H9 (cell line): ENCODE results near the gene LRMDA. TPM values are rescaled to one million over a fixed set of nuclear protein-coding genes. Genes with fewer than 3 reads are reported as not detected.

Experiments used
- DNase-seq: peaks from one replicate; pipeline ENCODE4 v3.0.0-alpha.2; 2017
- H2AFZ ChIP-seq: one replicate; pipeline ENCODE4 v1.6.1; 2013; ENCODE audit warnings: mild to moderate bottlenecking, low read length, control low read depth, moderate library complexity
- H2AK5ac ChIP-seq: 2 replicates; pipeline ENCODE4 v1.6.1; 2013; ENCODE audit warnings: low read length, control low read depth, mixed read lengths; ENCODE audit not compliant: insufficient read length
- H2BK120ac ChIP-seq: one replicate; pipeline ENCODE4 v1.6.1; 2013; ENCODE audit warnings: low read depth, mild to moderate bottlenecking, low read length, control low read depth, inconsistent platforms; ENCODE audit not compliant: poor library complexity, severe bottlenecking
- H2BK12ac ChIP-seq: 2 replicates; pipeline ENCODE4 v1.6.1; 2013; ENCODE audit warnings: low read length, control low read depth, mixed read lengths, low read depth; ENCODE audit not compliant: insufficient read length
- H2BK15ac ChIP-seq: 2 replicates; pipeline ENCODE4 v1.6.1; 2013; ENCODE audit warnings: low read depth, low read length, control low read depth
- H2BK20ac ChIP-seq: one replicate; pipeline ENCODE4 v1.6.1; 2013; ENCODE audit warnings: low read depth, mild to moderate bottlenecking, low read length, control low read depth, inconsistent platforms; ENCODE audit not compliant: poor library complexity, severe bottlenecking
- H2BK5ac ChIP-seq: 2 replicates; pipeline ENCODE4 v1.6.1; 2013; ENCODE audit warnings: low read length, control low read depth, mixed read lengths; ENCODE audit not compliant: insufficient read length
- H3K14ac ChIP-seq: 2 replicates; pipeline ENCODE4 v1.6.1; 2013; ENCODE audit warnings: low read length, control low read depth; ENCODE audit not compliant: insufficient read depth
- H3K18ac ChIP-seq: 2 replicates; pipeline ENCODE4 v1.6.1; 2013; ENCODE audit warnings: low read depth, mild to moderate bottlenecking, mixed read lengths, low read length, control low read depth; ENCODE audit not compliant: insufficient read length
- H3K23ac ChIP-seq: 2 replicates; pipeline ENCODE4 v1.6.1; 2013; ENCODE audit warnings: low read length, control low read depth, mixed read lengths, low read depth; ENCODE audit not compliant: insufficient read length
- H3K23me2 ChIP-seq: 2 replicates; pipeline ENCODE4 v1.6.1; 2013; ENCODE audit warnings: low read depth, mild to moderate bottlenecking, mixed read lengths, low read length, control low read depth; ENCODE audit not compliant: insufficient read length, poor library complexity, severe bottlenecking
- H3K27ac ChIP-seq: 2 replicates; pipeline ENCODE4 v1.5.1; 2013; ENCODE audit warnings: low read length, control low read depth, mixed read lengths, low read depth; ENCODE audit not compliant: insufficient read length
- H3K27me3 ChIP-seq: 2 replicates; pipeline ENCODE4 v1.6.1; 2013; ENCODE audit warnings: low read length, control low read depth, inconsistent platforms; ENCODE audit not compliant: insufficient read depth
- H3K4ac ChIP-seq: 2 replicates; pipeline ENCODE4 v1.6.1; 2013; ENCODE audit warnings: low read depth, mild to moderate bottlenecking, control low read depth, inconsistent platforms, low read length, moderate library complexity
- H3K4me1 ChIP-seq: 2 replicates; pipeline ENCODE4 v1.6.1; 2013; ENCODE audit warnings: low read length, control low read depth, inconsistent platforms; ENCODE audit not compliant: insufficient read depth
- H3K4me2 ChIP-seq: 2 replicates; pipeline ENCODE4 v1.6.1; 2013; ENCODE audit warnings: low read length, control low read depth, mixed read lengths; ENCODE audit not compliant: insufficient read length, insufficient read depth
- H3K56ac ChIP-seq: 2 replicates; pipeline ENCODE4 v1.6.1; 2013; ENCODE audit warnings: low read depth, mild to moderate bottlenecking, mixed read lengths, low read length, control low read depth; ENCODE audit not compliant: insufficient read length
- H3K79me1 ChIP-seq: 2 replicates; pipeline ENCODE4 v1.6.1; 2013; ENCODE audit warnings: low read depth, mild to moderate bottlenecking, moderate library complexity, low read length, control low read depth, inconsistent platforms; ENCODE audit not compliant: insufficient read depth, poor library complexity, severe bottlenecking
- H3K79me2 ChIP-seq: 2 replicates; pipeline ENCODE4 v1.6.1; 2013; ENCODE audit warnings: low read length, control low read depth, inconsistent platforms; ENCODE audit not compliant: insufficient read depth
- H3K9ac ChIP-seq: 2 replicates; pipeline ENCODE4 v1.6.1; 2013; ENCODE audit warnings: low read length, control low read depth, mixed read lengths; ENCODE audit not compliant: insufficient read length; ENCODE audit errors: extremely low read depth
- H3K9me3 ChIP-seq: one replicate; pipeline ENCODE4 v1.6.1; 2013; ENCODE audit warnings: low read depth, low read length, inconsistent platforms; ENCODE audit not compliant: control insufficient read depth
- H3T11ph ChIP-seq: one replicate; pipeline ENCODE4 v1.6.1; 2013; ENCODE audit warnings: mild to moderate bottlenecking, low read length, control low read depth, inconsistent platforms
- H4K20me1 ChIP-seq: one replicate; pipeline ENCODE4 v1.6.1; 2013; ENCODE audit not compliant: control insufficient read depth, insufficient read length, insufficient read depth
- H4K5ac ChIP-seq: 2 replicates; pipeline ENCODE4 v1.6.1; 2013; ENCODE audit warnings: low read depth, mild to moderate bottlenecking, mixed read lengths, low read length, control low read depth; ENCODE audit not compliant: insufficient read length
- H4K8ac ChIP-seq: replicated peaks from 2 replicates; pipeline ENCODE4 v1.6.1; 2013; ENCODE audit warnings: low read length, control low read depth, mixed read lengths, low read depth; ENCODE audit not compliant: insufficient read length
- H4K91ac ChIP-seq: 2 replicates; pipeline ENCODE4 v1.6.1; 2013; ENCODE audit warnings: low read depth, mild to moderate bottlenecking, moderate library complexity, mixed read lengths, low read length, control low read depth; ENCODE audit not compliant: insufficient read length
- H3K27ac Mint-ChIP-seq, 3 experiments: 2 replicates in 2 of 3; 3 replicates in 1 of 3; pipeline ENCODE4 v1.8.0; 2020 to 2021; ENCODE audit warnings: mixed read lengths in 3 of 3, mild to moderate bottlenecking in 1 of 3, moderate library complexity in 1 of 3
- H3K27me3 Mint-ChIP-seq: 2 replicates; pipeline ENCODE4 v1.8.0; 2021; ENCODE audit warnings: low read depth, mild to moderate bottlenecking, moderate library complexity, mixed read lengths
- H3K36me3 Mint-ChIP-seq, 3 experiments: 2 replicates in 2 of 3; 3 replicates in 1 of 3; pipeline ENCODE4 v1.8.0; 2020 to 2021; ENCODE audit warnings: low read depth in 3 of 3, mixed read lengths in 3 of 3; ENCODE audit not compliant: insufficient read depth in 1 of 3
- H3K4me1 Mint-ChIP-seq, 2 experiments: 2 replicates each; pipeline ENCODE4 v1.8.0; 2020; ENCODE audit warnings: mixed read lengths in 2 of 2
- H3K4me3 Mint-ChIP-seq, 2 experiments: 2 replicates in 1 of 2; 3 replicates in 1 of 2; pipeline ENCODE4 v1.8.0; 2020 to 2021; ENCODE audit warnings: mild to moderate bottlenecking in 2 of 2, mixed read lengths in 2 of 2, moderate library complexity in 1 of 2
- H3K9me3 Mint-ChIP-seq, 2 experiments: 2 replicates in 1 of 2; 3 replicates in 1 of 2; pipeline ENCODE4 v1.8.0; 2020; ENCODE audit warnings: mild to moderate bottlenecking in 2 of 2, mixed read lengths in 2 of 2, moderate library complexity in 1 of 2
- CTCF ChIP-seq: fragments of 200-600 bp; sonication (generic); conservative IDR thresholded peaks from 3 replicates; pipeline ENCODE4 v1.8.0; 2021; ENCODE audit warnings: antibody characterized with exemption, mild to moderate bottlenecking
- total RNA-seq: library from RNA; stranded (reverse); gene quantifications from 2 replicates; pipeline ENCODE4 v1.2.1, GENCODE V29; 2021

LRMDA gene
- total RNA-seq, 1 experiment from 2014 or later: 1.8 TPM

GRCh38 chr10:75815066-75815465 is 383.6 kb downstream of the LRMDA start:
- Mint-ChIP-seq H3K9me3 (no peaks in the 10 kb centered on the region; a peak in 1 of 5 replicates), H3K36me3 (no peaks in the 10 kb centered on the region), H3K27me3 (peaks cover 2% of the 10 kb centered on the region; the same call in 1 of the 2 replicates), H3K27ac (no peak overlapping the region), H3K4me1 (no peaks in the 10 kb centered on the region; a peak in 2 of 4 replicates), H3K4me3 (no peak overlapping the region)
- no peak overlapping the region for H4K91ac ChIP-seq
- no peak overlapping the region for H3T11ph ChIP-seq
- H4K5ac ChIP-seq: no peak overlapping the region
- no peak overlapping the region for H2BK15ac ChIP-seq
- H3K79me1 ChIP-seq: no peaks in the 10 kb centered on the region
- no peak for TF ChIP-seq CTCF
- no peak overlapping the region for H2AFZ ChIP-seq
- no peak overlapping the region for H3K14ac ChIP-seq
- H3K23ac ChIP-seq: no peak overlapping the region
- H3K9ac ChIP-seq: no peak overlapping the region
- no peak overlapping the region for H3K4me2 ChIP-seq
- no peaks in the 10 kb centered on the region for H3K79me2 ChIP-seq
- H2BK120ac ChIP-seq: no peak overlapping the region
- H2BK20ac ChIP-seq: no peak overlapping the region
- H3K27me3 ChIP-seq: no peaks in the 10 kb centered on the region
- no peak overlapping the region for H4K8ac ChIP-seq
- no peaks in the 10 kb centered on the region for H4K20me1 ChIP-seq
- no peak overlapping the region for H3K18ac ChIP-seq
- H3K9me3 ChIP-seq: no peaks in the 10 kb centered on the region
- DNase-seq: no peak
- H2BK12ac ChIP-seq: no peak overlapping the region
- no peak overlapping the region for H3K27ac ChIP-seq
- no peak overlapping the region for H2AK5ac ChIP-seq
- no peaks in the 10 kb centered on the region for H3K4me1 ChIP-seq
- H2BK5ac ChIP-seq: no peak overlapping the region
- H3K56ac ChIP-seq: no peak overlapping the region
- H3K4ac ChIP-seq: no peak overlapping the region
- H3K23me2 ChIP-seq: no peaks in the 10 kb centered on the region
